HG02981 (cell line): ENCODE results near the gene PRDM12.
"Not testable (repeated sequence)": the region's sequence is repeated elsewhere in the genome, so short reads cannot be mapped to it uniquely, and the experiment has no call there.

Source experiments
- ATAC-seq: cut with Tn5 transposase; IDR thresholded peaks from one replicate; pipeline ENCODE4 v1.9.1; 2021; ENCODE audit warnings: mild to moderate bottlenecking, moderate library complexity; ENCODE audit not compliant: unreplicated experiment

PRDM12 gene

DNA sequence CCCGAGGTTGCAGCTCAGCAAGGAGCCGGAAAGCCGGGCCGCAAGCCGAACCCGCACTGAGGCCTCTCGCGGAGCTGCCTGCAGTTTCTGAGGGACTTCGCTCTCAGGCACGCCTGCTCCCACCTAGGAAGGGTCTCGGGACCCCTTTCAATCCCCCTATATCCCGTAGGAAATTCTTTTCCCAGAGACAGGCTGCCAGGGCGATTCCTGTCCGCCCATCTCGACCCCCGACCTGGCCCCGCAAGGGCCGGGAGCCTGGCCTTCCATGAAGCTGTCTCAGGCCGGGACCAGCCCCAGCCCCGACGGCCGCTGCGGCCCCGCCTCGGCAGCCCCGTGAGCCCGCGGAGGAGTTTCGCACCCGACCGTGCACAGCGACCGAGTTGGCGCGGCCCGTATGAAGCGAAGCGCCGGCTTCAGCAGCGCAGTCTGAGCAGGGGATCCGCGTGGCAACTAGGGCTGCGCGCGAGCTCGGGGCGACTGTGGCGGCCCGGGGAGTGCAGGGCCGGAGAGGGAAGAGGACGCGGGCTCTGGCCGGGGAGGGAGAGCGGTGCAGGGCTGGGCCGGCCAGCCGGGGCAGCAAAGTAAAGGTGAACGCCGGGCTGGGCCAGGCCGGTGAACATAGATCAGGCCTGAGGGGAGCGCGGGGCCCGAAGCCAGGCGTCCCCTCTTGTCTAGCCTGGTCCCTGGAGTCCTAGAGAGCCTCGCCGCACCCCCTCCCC is 977 bp upstream of the PRDM12 start:
- ATAC-seq = no peak

DNA sequence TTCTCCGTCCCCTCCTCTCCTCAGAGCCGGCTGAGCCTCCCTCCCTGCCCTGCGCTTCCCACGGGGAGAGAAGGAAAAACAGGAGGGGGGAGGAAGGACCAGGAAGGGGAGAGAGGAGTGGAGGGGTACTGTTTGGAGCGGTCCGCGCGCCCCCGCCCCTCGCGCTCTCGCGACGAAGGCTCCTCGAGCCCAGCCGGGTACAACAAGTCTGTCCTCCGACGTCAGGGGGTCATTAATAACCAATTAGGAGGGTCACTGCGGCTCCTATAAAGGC is 480 bp upstream of the PRDM12 start:
- ATAC-seq = no peak

- no peak for ATAC-seq
Observed at GRCh38 chr9:130665029-130665430, 636 bp downstream of the PRDM12 start.

DNA sequence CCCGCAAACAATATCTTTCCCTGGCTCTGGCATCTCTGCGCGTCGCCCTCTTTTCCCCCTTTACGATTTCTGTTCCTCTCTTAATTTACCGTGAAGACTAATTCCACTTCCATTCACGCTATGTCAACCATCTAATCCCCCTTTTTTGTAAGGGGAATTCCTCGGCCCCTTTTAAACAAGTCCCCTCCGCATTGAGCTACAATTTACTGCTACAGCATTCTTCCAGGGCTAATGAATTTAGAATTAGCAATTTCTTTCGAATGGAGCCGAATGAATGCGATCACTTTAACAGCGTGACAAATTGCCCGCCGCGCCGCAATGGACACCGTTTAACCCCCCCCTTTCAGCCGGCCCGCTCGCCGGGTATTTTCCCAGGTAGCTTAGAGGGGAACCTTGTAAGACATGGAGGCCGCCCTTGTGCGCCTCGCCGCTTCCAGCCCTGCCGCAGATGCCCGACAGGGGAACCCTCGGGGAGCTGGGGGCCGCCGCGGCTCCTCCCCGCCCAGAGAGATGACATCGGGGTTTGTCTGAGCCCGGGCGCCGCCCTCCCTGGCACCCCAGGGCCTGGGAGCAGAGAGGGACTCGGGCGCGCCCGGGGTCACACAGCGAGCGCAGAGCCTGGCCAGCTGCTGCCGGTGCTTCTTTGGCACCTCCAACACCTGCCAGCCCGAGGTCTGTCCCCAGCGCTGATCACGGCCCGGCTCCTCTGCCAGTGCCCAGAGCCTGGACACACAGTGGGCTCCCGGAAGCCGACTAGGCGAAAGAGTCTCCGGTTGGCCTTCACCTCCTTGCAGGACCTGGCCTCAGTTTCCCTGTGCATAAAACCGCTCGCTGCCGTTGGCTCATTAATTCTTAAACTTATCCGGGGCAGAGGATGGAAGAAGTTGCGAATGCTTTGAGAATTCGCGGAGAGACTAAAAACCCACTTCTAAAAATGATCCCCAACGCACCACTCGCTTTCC is 1.3 kb downstream of the PRDM12 start:
- no peak for ATAC-seq

DNA sequence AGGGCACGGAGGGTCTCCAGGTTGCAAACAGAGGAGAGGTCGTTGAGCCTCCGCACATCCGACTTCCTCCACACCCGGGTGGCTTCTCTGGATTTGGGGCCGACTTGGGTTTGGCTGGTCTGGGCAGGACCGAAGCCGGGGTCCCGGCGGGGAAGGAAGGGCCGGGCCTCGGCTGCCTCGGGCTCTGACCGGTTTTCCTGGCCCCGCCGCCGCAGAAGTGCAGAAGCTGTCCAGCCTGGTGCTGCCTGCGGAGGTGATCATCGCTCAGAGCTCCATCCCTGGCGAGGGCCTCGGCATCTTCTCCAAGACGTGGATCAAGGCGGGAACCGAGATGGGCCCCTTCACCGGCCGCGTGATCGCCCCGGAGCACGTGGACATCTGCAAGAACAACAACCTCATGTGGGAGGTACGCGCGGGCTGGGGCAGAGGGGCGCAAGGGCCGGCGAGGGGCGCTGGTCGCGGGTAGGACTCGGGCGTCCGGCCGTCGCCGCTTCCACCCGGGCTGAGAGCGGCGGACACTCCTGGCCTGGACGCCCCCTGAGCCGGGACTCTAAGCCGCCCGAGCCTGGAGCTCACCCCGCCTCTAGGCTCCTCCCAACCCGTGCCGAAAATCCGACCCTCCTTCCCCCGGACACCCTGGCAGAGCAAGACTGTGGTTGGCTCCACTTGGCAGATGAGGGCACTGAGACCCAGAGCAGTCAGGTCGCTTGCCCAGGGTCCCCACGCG is 2.2 kb downstream of the PRDM12 start:
- ATAC-seq = no peak

- ATAC-seq = no peak
Observed at GRCh38 chr9:130667120-130667435, 2.7 kb downstream of the PRDM12 start.

DNA sequence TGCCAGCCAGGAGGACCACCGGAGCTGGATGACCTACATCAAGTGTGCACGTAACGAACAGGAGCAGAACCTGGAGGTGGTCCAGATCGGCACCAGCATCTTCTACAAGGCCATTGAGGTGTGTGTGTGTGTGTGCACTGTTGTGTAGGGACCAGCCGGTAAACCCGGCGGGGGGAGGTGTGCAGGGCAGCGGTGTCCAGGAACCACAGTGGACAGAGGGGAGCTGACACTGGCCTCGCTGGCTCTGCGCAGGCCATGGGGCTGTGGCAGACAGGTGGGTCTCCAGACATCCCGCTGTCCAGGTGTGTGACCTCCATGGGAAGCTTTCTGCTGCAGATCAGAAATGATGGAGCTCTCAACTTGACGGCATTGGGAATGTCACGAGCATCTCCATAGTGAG is 3.8 kb downstream of the PRDM12 start:
- ATAC-seq = no peak

- no peak for ATAC-seq
Observed at GRCh38 chr9:130668659-130669058, 4.3 kb downstream of the PRDM12 start.

DNA sequence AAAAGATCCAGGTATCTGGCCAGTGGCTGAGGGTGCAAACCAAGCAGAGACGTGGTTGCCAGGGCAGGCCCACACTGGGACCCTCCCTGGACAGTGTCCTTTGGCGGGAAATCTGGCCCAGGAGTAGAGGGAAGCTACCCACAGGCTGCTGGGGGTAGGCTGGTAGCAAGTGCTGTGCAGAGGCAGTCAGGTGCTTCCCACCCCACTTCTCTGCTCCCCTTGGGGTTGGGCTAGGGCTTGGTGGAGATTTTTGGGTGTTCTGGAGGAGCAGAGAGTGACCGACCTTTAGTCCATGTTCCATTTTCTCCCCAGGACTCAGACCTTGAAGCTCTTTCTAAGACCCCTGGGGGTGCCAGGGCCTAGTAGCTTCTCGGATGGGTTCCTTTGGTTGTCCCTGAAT is 5.6 kb downstream of the PRDM12 start:
- ATAC-seq = no peak

DNA sequence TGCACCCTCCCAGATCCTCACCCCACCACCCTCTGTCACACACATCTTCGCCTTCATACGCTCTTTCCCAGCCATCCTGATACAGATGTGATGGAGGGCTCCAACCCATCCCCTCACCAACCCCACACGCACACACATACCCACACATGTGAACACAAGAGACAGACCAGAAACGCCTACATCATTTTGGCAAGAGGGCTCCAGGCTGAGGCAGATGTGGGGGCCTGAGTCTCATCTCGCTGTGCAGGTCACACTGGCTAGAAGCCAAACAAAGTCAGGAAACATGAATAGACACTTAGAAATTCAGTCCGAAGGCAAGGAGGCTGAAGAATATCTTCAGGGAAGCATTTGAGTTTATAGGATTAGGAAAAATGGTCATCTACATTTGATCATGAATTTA is 6.2 kb downstream of the PRDM12 start:
- ATAC-seq = no peak

- ATAC-seq = no peak
Observed at GRCh38 chr9:130672466-130672865, 8.1 kb downstream of the PRDM12 start.

GRCh38 chr9:130672933-130673615 is 8.7 kb downstream of the PRDM12 start:
- no peak for ATAC-seq

GRCh38 chr9:130675396-130675795 is 11.0 kb downstream of the PRDM12 start:
- ATAC-seq = no peak

GRCh38 chr9:130677252-130677651 is 12.9 kb downstream of the PRDM12 start:
- no peak for ATAC-seq

DNA sequence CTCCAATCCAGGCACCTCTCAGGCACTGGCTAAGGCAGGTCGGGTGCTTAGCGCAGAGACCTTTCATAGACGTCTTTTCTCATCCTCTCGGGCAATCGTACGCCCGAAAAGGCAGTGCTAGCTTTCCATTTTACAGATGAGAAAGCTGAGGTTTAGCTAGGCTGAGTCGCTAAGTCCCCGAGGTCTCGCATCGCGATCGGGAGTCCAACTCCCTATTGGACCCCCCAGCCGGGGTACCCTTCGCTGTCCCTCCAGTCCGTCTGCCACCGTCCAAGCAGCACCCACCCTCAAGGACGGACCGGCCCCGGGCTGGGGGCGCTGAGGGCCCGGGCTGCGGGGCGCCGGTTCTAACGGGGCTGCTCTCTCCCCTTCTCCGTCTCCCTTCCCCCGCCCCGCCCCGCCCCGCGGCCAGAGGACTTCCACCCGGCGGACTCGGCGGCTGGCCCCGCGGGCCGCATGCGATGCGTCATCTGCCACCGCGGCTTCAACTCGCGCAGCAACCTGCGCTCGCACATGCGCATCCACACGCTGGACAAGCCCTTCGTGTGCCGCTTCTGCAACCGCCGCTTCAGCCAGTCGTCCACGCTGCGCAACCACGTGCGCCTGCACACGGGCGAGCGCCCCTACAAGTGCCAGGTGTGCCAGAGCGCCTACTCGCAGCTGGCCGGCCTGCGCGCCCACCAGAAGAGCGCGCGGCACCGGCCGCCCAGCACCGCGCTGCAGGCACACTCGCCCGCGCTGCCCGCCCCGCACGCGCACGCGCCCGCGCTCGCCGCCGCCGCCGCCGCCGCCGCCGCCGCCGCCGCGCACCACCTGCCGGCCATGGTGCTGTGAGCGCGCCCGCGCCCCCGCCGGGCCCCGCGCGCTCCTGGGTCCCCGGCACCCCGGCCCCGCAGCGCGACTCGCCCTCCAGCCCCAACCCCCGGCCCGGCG is 16.7 kb downstream of the PRDM12 start:
- no peak for ATAC-seq

DNA sequence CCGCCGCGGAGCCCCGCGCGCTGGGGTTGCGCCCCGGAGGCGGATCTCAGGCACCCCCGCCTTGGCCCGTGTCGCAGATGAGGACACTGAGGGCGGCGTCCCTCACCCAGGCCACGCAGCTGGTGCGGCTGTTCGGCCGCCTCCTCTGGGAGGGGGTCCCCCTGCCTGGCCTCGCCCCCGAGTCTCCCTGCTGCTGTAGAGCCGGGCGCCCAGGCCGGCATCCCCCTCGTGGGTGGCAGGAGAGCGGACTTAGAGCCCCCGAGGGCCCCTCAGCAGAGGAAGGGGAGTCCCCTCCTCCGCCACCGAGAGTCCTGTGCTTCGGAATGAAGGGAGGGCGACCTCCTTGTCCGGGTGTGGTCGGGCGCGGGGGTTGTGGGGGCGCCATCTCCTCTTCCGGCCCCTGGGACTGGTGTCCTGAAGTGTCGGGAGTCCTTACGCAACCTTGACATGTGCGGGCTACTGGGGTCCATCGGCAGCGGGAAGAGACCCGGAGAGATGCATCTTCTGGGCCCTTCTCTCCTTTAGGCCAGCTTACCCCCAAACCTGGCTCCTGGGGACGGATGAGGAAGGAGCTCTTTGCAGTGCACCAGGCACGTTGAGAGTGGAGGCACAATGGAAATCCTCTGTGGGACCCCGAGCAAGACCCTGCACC is 17.5 kb downstream of the PRDM12 start:
- ATAC-seq = no peak

GRCh38 chr9:130682421-130683121 is 18.2 kb downstream of the PRDM12 start:
- ATAC-seq = no peak

DNA sequence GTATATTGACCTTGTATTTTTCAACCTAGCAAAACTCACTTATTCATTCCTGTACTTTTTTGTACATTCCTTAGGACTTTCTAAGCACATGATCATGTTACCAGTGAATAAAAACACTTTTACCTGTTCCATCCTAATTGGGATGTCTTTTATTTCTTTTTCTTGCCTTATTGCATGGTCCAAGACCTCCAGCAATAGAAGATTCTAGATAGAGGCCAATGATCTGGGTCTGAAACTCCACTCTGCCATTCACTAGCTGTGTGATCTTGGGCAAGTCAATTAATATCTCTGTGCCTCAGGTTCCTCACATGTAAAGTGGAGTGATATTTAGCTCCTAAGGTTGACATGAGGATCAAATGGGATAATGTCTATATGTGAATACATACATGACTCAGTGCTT is 20.7 kb downstream of the PRDM12 start:
- no peak for ATAC-seq

DNA sequence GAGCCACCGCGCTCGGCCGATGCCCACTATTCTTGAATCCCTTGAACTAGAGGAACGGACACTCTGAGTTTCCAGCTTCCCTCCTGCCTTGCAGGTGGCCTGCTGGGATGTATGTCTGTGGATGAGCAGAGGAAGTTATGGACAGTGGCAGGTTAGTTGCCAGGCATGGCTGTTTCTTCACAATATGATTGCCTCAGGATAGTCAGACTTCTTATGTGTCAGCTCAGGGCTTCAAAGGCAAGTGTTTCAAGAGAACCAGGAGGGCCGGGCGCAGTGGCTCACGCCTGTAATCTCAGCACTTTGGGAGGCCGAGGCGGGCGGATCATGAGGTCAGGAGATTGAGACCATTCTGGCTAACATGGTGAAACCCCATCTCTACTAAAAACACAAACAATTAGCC is 21.6 kb downstream of the PRDM12 start:
- not testable (repeated sequence) for ATAC-seq
